Measurements from ENCODE around the gene FRMD4A.

- TF ChIP-seq CTCF (IDR thresholded peaks at IDR 0.05) = no peak
- TF ChIP-seq POLR2A (IDR thresholded peaks at IDR 0.05) = no peak
- TF ChIP-seq POLR2AphosphoS5 (IDR thresholded peaks at IDR 0.05) = peak in 2 of 3 donors; percentile 45 to 69
- TF ChIP-seq EP300 (IDR thresholded peaks at IDR 0.05; ENCODE audit: low read depth) = no peak
Measured at GRCh38 chr10:14074062-14074884, 256.5 kb downstream of the FRMD4A start.
